CD8-positive, alpha-beta memory T cell (primary cell): ENCODE results near the gene CDADC1. TPM values are rescaled to one million over a fixed set of nuclear protein-coding genes. Genes with fewer than 3 reads are reported as not detected.
"Not testable (repeated sequence)": the region's sequence is repeated elsewhere in the genome, so short reads cannot be mapped to it uniquely, and the experiment has no call there.

Source experiments
- CTCF ChIA-PET: fragments of 350-600 bp; sonication (Branson Sonifier 250); formaldehyde crosslinking; loops from one replicate; lab custom pipeline; 2021; ENCODE audit warnings: antibody characterized with exemption; lab: Charles Lee
- POLR2A ChIA-PET: fragments of 350-600 bp; sonication (Branson Sonifier 250); formaldehyde crosslinking; loops from one replicate; lab custom pipeline; 2021; ENCODE audit warnings: antibody characterized with exemption; lab: Charles Lee
- DNase-seq, 5 donors: peaks; one replicate each; pipeline versions ENCODE4 v3.0.0 to v3.0.0-alpha.2; 2020 to 2022; ENCODE audit warnings: mixed read lengths in 1 of 5
- H3K27ac ChIP-seq: one replicate; pipeline ENCODE4 v1.7.0; 2013; ENCODE audit warnings: low read depth, mild to moderate bottlenecking, low read length, moderate library complexity
- H3K27me3 ChIP-seq: 2 replicates; pipeline ENCODE4 v1.7.0; 2013; ENCODE audit warnings: low read length, mild to moderate bottlenecking; ENCODE audit not compliant: insufficient read depth, poor library complexity, severe bottlenecking
- H3K36me3 ChIP-seq: 2 replicates; pipeline ENCODE4 v1.7.0; 2013; ENCODE audit warnings: mild to moderate bottlenecking, low read length, moderate library complexity; ENCODE audit not compliant: insufficient read depth
- H3K4me1 ChIP-seq: 2 replicates; pipeline ENCODE4 v1.7.0; 2013; ENCODE audit warnings: mild to moderate bottlenecking, low read length, moderate library complexity; ENCODE audit not compliant: insufficient read depth
- H3K4me3 ChIP-seq: 2 replicates; pipeline ENCODE4 v1.7.0; 2013; ENCODE audit warnings: mild to moderate bottlenecking, low read length
- H3K9me3 ChIP-seq: 2 replicates; pipeline ENCODE4 v1.7.0; 2013; ENCODE audit warnings: mild to moderate bottlenecking, low read length
- H3K27ac Mint-ChIP-seq, 8 donors: one replicate each; pipeline ENCODE4 v1.8.0; 2020 to 2021; ENCODE audit warnings: mixed read lengths in 8 of 8, mild to moderate bottlenecking in 6 of 8, inconsistent platforms in 3 of 8, moderate library complexity in 3 of 8
- H3K27me3 Mint-ChIP-seq, 2 donors: one replicate each; pipeline ENCODE4 v1.8.0; 2020 to 2021; ENCODE audit warnings: mixed read lengths in 2 of 2, mild to moderate bottlenecking in 1 of 2, moderate library complexity in 1 of 2
- H3K36me3 Mint-ChIP-seq, 3 donors: one replicate each; pipeline ENCODE4 v1.8.0; 2020 to 2021; ENCODE audit warnings: mixed read lengths in 3 of 3, inconsistent platforms in 1 of 3, mild to moderate bottlenecking in 1 of 3
- H3K4me1 Mint-ChIP-seq, 3 donors: one replicate each; pipeline ENCODE4 v1.8.0; 2020 to 2021; ENCODE audit warnings: mixed read lengths in 3 of 3, inconsistent platforms in 1 of 3, mild to moderate bottlenecking in 1 of 3
- H3K4me3 Mint-ChIP-seq, 7 donors: one replicate each; pipeline ENCODE4 v1.8.0; 2020 to 2021; ENCODE audit warnings: mixed read lengths in 7 of 7, mild to moderate bottlenecking in 6 of 7, moderate library complexity in 4 of 7, inconsistent platforms in 2 of 7
- H3K9me3 Mint-ChIP-seq, 5 donors: one replicate each; pipeline ENCODE4 v1.8.0; 2020 to 2022; ENCODE audit warnings: mixed read lengths in 5 of 5, mild to moderate bottlenecking in 3 of 5, moderate library complexity in 2 of 5, inconsistent platforms in 1 of 5
- polyA plus RNA-seq: library from polyadenylated mRNA; unstranded; fragments of 300-500 nt; fragmentation: Illumina TruSeq; gene quantifications from one replicate; pipeline ENCODE4 v1.2.3, GENCODE V29; 2021
- total RNA-seq, 2 experiments: library from RNA; stranded (reverse); gene quantifications; one replicate each; pipeline ENCODE4 v1.2.3, GENCODE V29; 2021

Gene CDADC1
- total and polyA plus RNA-seq, 3 experiments from 2014 or later, result 9.8 to 12.0 (median 10.8) TPM

GRCh38 chr13:49323344-49323743, 75.6 kb downstream of the CDADC1 start:
- ChIA-PET POLR2A (no interaction called here), CTCF (interaction anchor here (1.4 kb wide), 1 partner anchor 27 kb away, joined by 4 read pairs; no protein-coding TSS in a partner anchor)
- Mint-ChIP-seq H3K36me3 (peaks cover 0 to 2% (median 0%) of the 10 kb centered on the region in 3 donors), H3K4me3 (no peak overlapping the region), H3K4me1 (peaks cover 11 to 12% (median 11%) of the 10 kb centered on the region in 3 donors), H3K27ac (peak overlapping the region in 1 of 8 donors; percentile 41), H3K9me3 (no peaks in the 10 kb centered on the region), H3K27me3 (no peaks in the 10 kb centered on the region)
- H3K4me3 ChIP-seq, result no peak overlapping the region
- H3K27ac ChIP-seq, result no peak overlapping the region
- no peaks in the 10 kb centered on the region for H3K9me3 ChIP-seq
- no peaks in the 10 kb centered on the region for H3K27me3 ChIP-seq
- H3K36me3 ChIP-seq, result no peaks in the 10 kb centered on the region
- DNase-seq, result no peak
- H3K4me1 ChIP-seq, result no peaks in the 10 kb centered on the region

- Mint-ChIP-seq H3K9me3 (no peaks in the 10 kb centered on the region), H3K27me3 (no peaks in the 10 kb centered on the region), H3K4me3 (no peak overlapping the region), H3K4me1 (peaks cover 1 to 2% (median 2%) of the 10 kb centered on the region in 3 donors), H3K27ac (no peak overlapping the region), H3K36me3 (peaks cover 0 to 2% (median 0%) of the 10 kb centered on the region in 3 donors)
- no peak overlapping the region for H3K4me3 ChIP-seq
- H3K27ac ChIP-seq, result no peak overlapping the region
- POLR2A ChIA-PET, result no interaction called here
- no peaks in the 10 kb centered on the region for H3K9me3 ChIP-seq
- no peaks in the 10 kb centered on the region for H3K36me3 ChIP-seq
- no peaks in the 10 kb centered on the region for H3K27me3 ChIP-seq
- no peak for DNase-seq
- CTCF ChIA-PET, result no interaction called here
- H3K4me1 ChIP-seq, result no peaks in the 10 kb centered on the region
Observed at GRCh38 chr13:49326222-49326917, 78.6 kb downstream of the CDADC1 start.

DNA sequence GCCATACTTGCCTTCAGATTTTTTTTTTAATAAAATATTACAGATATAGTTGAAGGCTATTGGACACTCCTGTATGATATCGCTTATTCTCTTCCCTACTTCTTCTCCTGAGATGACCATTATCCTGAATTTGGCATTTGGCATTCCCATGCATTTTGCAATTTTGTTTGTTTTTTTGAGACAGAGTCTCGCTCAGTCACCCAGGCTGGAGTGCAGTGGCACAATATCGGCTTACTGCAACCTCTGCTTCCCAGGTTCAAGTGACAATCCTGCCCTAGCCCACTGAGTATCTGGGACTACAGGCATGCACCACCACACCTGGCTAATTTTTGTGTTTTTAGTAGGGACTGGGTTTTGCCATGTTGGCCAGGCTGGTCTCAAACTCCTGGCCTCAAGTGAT, 79.4 kb downstream of the CDADC1 start:
- H3K27me3 Mint-ChIP-seq, DNase-seq, CTCF ChIA-PET, H3K4me1 ChIP-seq, H3K27ac ChIP-seq, H3K27me3 ChIP-seq, H3K9me3 ChIP-seq, H3K4me3 ChIP-seq, H3K36me3 Mint-ChIP-seq, POLR2A ChIA-PET, H3K36me3 ChIP-seq, H3K4me3 Mint-ChIP-seq, H3K4me1 Mint-ChIP-seq, H3K27ac Mint-ChIP-seq, H3K9me3 Mint-ChIP-seq: not testable (repeated sequence)

DNA sequence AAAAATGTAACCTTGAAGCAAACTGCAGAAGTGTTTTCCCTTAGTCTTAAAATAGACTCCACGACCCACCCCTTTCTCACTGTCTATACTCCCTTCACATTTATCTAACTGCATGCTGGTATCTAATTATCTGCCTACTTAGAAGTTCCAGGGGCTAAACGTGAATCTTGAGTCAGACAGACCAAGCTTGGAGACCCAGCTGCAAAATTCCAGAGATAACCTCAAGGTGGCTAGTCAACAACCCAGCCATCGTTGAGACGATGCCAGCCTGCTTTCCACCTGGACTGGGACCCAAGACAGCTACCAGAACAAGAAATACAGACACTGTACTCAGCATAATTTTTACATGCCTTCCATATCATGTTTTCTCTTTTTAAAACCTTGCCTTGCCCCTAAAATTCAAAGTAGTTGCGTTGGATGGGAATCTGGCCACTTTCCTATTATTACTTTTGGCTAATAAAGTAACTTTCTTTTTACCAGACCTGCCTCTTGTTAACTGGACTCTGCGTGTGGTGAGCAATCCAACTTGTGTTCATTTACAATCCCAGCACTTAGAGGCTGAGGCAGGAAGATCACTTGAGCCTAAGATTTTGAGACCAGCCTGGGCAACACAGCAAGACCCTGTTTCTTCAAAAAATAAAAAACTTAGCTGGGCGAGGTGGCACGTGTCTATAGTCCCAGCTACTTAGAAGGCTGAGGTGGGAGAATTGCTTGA, 82.3 kb downstream of the CDADC1 start:
- CTCF ChIA-PET, result no interaction called here
- Histone ChIP-seq H3K36me3 (no peaks in the 10 kb centered on the region), H3K9me3 (no peaks in the 10 kb centered on the region), H3K4me1 (no peaks in the 10 kb centered on the region), H3K27me3 (no peaks in the 10 kb centered on the region), H3K27ac (no peak overlapping the region), H3K4me3 (no peak overlapping the region)
- H3K4me3 Mint-ChIP-seq, result no peak overlapping the region
- DNase-seq, result no peak
- peaks cover 0 to 7% (median 7%) of the 10 kb centered on the region in 3 donors for H3K36me3 Mint-ChIP-seq
- POLR2A ChIA-PET, result no interaction called here
- H3K9me3 Mint-ChIP-seq, result no peaks in the 10 kb centered on the region
- H3K27ac Mint-ChIP-seq, result no peak overlapping the region
- no peaks in the 10 kb centered on the region for H3K27me3 Mint-ChIP-seq
- H3K4me1 Mint-ChIP-seq, result no peaks in the 10 kb centered on the region

DNA sequence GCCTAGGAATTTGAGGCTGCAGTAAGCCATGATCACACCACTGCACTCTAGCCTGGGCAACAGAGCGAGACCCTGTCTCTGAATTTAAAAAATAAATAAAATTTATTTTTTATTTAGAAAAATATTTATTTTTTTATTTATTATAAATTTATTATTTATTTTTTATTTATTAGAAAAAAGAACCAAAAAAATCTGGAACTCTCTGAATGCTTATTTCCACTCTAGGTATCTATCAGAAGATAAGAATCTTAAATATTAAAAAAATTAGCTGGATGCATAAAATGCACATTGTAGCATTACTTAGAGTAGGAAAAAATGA, 82.8 kb downstream of the CDADC1 start:
- no peaks in the 10 kb centered on the region for H3K27me3 Mint-ChIP-seq
- ChIA-PET POLR2A (no interaction called here), CTCF (no interaction called here)
- Histone ChIP-seq H3K4me1 (no peaks in the 10 kb centered on the region), H3K36me3 (no peaks in the 10 kb centered on the region), H3K9me3 (no peaks in the 10 kb centered on the region), H3K4me3 (no peak overlapping the region), H3K27ac (no peak overlapping the region), H3K27me3 (no peaks in the 10 kb centered on the region)
- DNase-seq, result no peak
- no peaks in the 10 kb centered on the region for H3K4me1 Mint-ChIP-seq
- H3K27ac Mint-ChIP-seq, result no peak overlapping the region
- H3K9me3 Mint-ChIP-seq, result no peaks in the 10 kb centered on the region
- no peak overlapping the region for H3K4me3 Mint-ChIP-seq
- peaks cover 0 to 7% (median 7%) of the 10 kb centered on the region in 3 donors for H3K36me3 Mint-ChIP-seq

GRCh38 chr13:49336655-49337054, 88.9 kb downstream of the CDADC1 start:
- Mint-ChIP-seq H3K4me1 (no peaks in the 10 kb centered on the region), H3K9me3 (no peaks in the 10 kb centered on the region)

DNA sequence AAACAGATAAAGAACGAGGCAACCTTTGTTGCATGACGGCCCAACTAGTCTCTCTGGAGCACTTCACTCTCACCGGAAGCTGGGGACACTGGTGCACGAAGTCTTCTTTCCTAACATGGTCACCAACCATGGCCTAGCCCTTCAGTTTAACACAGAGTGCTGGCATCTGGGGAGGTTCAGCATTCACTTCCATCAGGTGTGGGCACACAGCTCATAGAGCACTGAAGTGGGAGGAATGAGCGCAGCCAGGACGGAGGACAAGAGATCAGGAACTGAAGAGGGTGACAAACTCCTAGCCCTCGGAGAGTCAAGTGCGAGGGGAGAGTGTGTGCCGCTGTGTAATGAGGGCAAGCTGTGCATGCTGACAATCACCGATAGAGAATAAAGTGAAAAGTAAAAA, 92.4 kb downstream of the CDADC1 start:
- H3K9me3 Mint-ChIP-seq, result no peaks in the 10 kb centered on the region
- Histone ChIP-seq H3K36me3 (no peaks in the 10 kb centered on the region), H3K27ac (no peak overlapping the region), H3K27me3 (no peaks in the 10 kb centered on the region), H3K4me1 (no peaks in the 10 kb centered on the region), H3K4me3 (no peak overlapping the region), H3K9me3 (no peaks in the 10 kb centered on the region)
- no peak overlapping the region for H3K27ac Mint-ChIP-seq
- H3K36me3 Mint-ChIP-seq, result peaks cover 7 to 9% (median 8%) of the 10 kb centered on the region in 3 donors
- DNase-seq, result no peak
- H3K27me3 Mint-ChIP-seq, result no peaks in the 10 kb centered on the region
- no peak overlapping the region for H3K4me3 Mint-ChIP-seq
- POLR2A ChIA-PET, result no interaction called here
- no peaks in the 10 kb centered on the region for H3K4me1 Mint-ChIP-seq
- CTCF ChIA-PET, result no interaction called here

More at GRCh38 chr13:49336655-49337054, 88.9 kb downstream of the CDADC1 start:
- no peaks in the 10 kb centered on the region for H3K36me3 ChIP-seq
- DNase-seq, result no peak
- CTCF ChIA-PET, result no interaction called here
- no peak overlapping the region for H3K4me3 ChIP-seq
- POLR2A ChIA-PET, result no interaction called here
- Mint-ChIP-seq H3K36me3 (peaks cover 7 to 14% (median 10%) of the 10 kb centered on the region in 3 donors), H3K4me3 (no peak overlapping the region), H3K27ac (no peak overlapping the region), H3K27me3 (no peaks in the 10 kb centered on the region)
- no peaks in the 10 kb centered on the region for H3K27me3 ChIP-seq
- H3K9me3 ChIP-seq, result no peaks in the 10 kb centered on the region
- H3K4me1 ChIP-seq, result no peaks in the 10 kb centered on the region
- no peak overlapping the region for H3K27ac ChIP-seq

GRCh38 chr13:49341517-49341916, 93.8 kb downstream of the CDADC1 start:
- H3K27me3 ChIP-seq, result no peaks in the 10 kb centered on the region
- H3K4me3 ChIP-seq, result no peak overlapping the region
- H3K4me1 Mint-ChIP-seq, result no peaks in the 10 kb centered on the region
- no peaks in the 10 kb centered on the region for H3K9me3 Mint-ChIP-seq
- H3K36me3 ChIP-seq, result no peaks in the 10 kb centered on the region
- H3K27me3 Mint-ChIP-seq, result no peaks in the 10 kb centered on the region
- no peak overlapping the region for H3K4me3 Mint-ChIP-seq
- H3K36me3 Mint-ChIP-seq, result peaks cover 7 to 9% (median 8%) of the 10 kb centered on the region in 3 donors
- peak overlapping the region in 1 of 8 donors; percentile 12 for H3K27ac Mint-ChIP-seq
- CTCF ChIA-PET, result no interaction called here
- H3K27ac ChIP-seq, result no peak overlapping the region
- H3K4me1 ChIP-seq, result no peaks in the 10 kb centered on the region
- no peaks in the 10 kb centered on the region for H3K9me3 ChIP-seq
- DNase-seq, result no peak
- POLR2A ChIA-PET, result no interaction called here
